ENCODE results near the gene OR2T3. TPM values are rescaled to one million over a fixed set of nuclear protein-coding genes. Genes with fewer than 3 reads are reported as not detected.
"Not testable (repeated sequence)": the region's sequence is repeated elsewhere in the genome, so short reads cannot be mapped to it uniquely, and the experiment has no call there.

Gene OR2T3
- total RNA-seq, 1 donor, result not detected

GRCh38 chr1:248456635-248457034 lies 16.5 kb upstream of the OR2T3 start:
- DNase-seq (ENCODE audit: low read depth), result not testable (repeated sequence)

GRCh38 chr1:248459117-248459516 lies 14.0 kb upstream of the OR2T3 start:
- H3K4me3 ChIP-seq (ENCODE audit: low read depth, low read length); DNase-seq (ENCODE audit: low read depth): not testable (repeated sequence)

More at GRCh38 chr1:248456635-248457034, 16.5 kb upstream of the OR2T3 start:
- H3K4me3 ChIP-seq (ENCODE audit: low read depth, low read length), result not testable (repeated sequence)

GRCh38 chr1:248471154-248471553 lies 2.0 kb upstream of the OR2T3 start:
- H3K4me3 ChIP-seq (ENCODE audit: low read depth, low read length), result no peak overlapping the region
- DNase-seq (ENCODE audit: low read depth), result no peak
- no peak for TF ChIP-seq CTCF (IDR thresholded peaks at IDR 0.05; ENCODE audit: insufficient read depth, low read depth, low read length)

- not testable (repeated sequence) for H3K4me3 ChIP-seq (ENCODE audit: low read depth, low read length); DNase-seq (ENCODE audit: low read depth)
Measured at GRCh38 chr1:248472111-248472510, 1.0 kb upstream of the OR2T3 start.

- not testable (repeated sequence) for H3K4me3 ChIP-seq (ENCODE audit: low read depth, low read length); DNase-seq (ENCODE audit: low read depth)
Measured at GRCh38 chr1:248475660-248476059, 2.5 kb downstream of the OR2T3 start.

GRCh38 chr1:248481686-248482579 lies 8.8 kb downstream of the OR2T3 start:
- DNase-seq (ENCODE audit: low read depth); H3K4me3 ChIP-seq (ENCODE audit: low read depth, low read length): not testable (repeated sequence)

GRCh38 chr1:248488289-248488688 lies 15.1 kb downstream of the OR2T3 start, which contains the start of gene OR2T5:
OR2T5 (plus strand) TSS chr1:248488589; CDS start chr1:248488589, 0 bp downstream.
- H3K4me3 ChIP-seq (ENCODE audit: low read depth, low read length); DNase-seq (ENCODE audit: low read depth): not testable (repeated sequence)

- H3K4me3 ChIP-seq (ENCODE audit: low read depth, low read length); DNase-seq (ENCODE audit: low read depth): not testable (repeated sequence)
Measured at GRCh38 chr1:248496661-248497060, 23.5 kb downstream of the OR2T3 start.

- not testable (repeated sequence) for H3K4me3 ChIP-seq (ENCODE audit: low read depth, low read length); DNase-seq (ENCODE audit: low read depth)
Measured at GRCh38 chr1:248500305-248501035, 27.3 kb downstream of the OR2T3 start.

GRCh38 chr1:248507773-248508172 lies 34.6 kb downstream of the OR2T3 start, which contains the start of gene OR2G6:
OR2G6 (plus strand) TSS chr1:248508073; CDS start chr1:248521647, 13,574 bp downstream.
- not testable (repeated sequence) for DNase-seq (ENCODE audit: low read depth); H3K4me3 ChIP-seq (ENCODE audit: low read depth, low read length)

GRCh38 chr1:248510217-248510616 lies 37.1 kb downstream of the OR2T3 start:
- H3K4me3 ChIP-seq (ENCODE audit: low read depth, low read length); DNase-seq (ENCODE audit: low read depth): not testable (repeated sequence)

- no peak overlapping the region for H3K4me3 ChIP-seq (ENCODE audit: low read depth, low read length)
- TF ChIP-seq CTCF (IDR thresholded peaks at IDR 0.05; ENCODE audit: insufficient read depth, low read depth, low read length), result no peak
- no peak for DNase-seq (ENCODE audit: low read depth)
Measured at GRCh38 chr1:248521856-248522255, 48.7 kb downstream of the OR2T3 start.

Other genes with a start within 250 kb of the OR2T3 start
- gene OR2M4, start 241.9 kb upstream of the OR2T3 start, total RNA-seq, result not detected in 2 replicates
- gene OR2T33, start 195.4 kb upstream of the OR2T3 start, total RNA-seq, result not detected in 2 replicates
- gene OR2T12, start 169.9 kb upstream of the OR2T3 start, total RNA-seq, result not detected in 2 replicates
- not detected in 2 replicates for gene OR2M7, start 148.8 kb upstream of the OR2T3 start, total RNA-seq
- gene OR14C36, start 124.6 kb upstream of the OR2T3 start, total RNA-seq, result not detected in 2 replicates
- gene OR2T4, start 111.7 kb upstream of the OR2T3 start, total RNA-seq, result not detected in 2 replicates
- gene OR2T6, start 97.6 kb upstream of the OR2T3 start, total RNA-seq, result not detected in 2 replicates
- not detected in 2 replicates for gene OR2T1, start 70.3 kb upstream of the OR2T3 start, total RNA-seq
- not detected in 2 replicates for gene OR2T2, start 27.7 kb upstream of the OR2T3 start, total RNA-seq
- not detected in 2 replicates for gene OR2T5, start 15.2 kb downstream of the OR2T3 start, total RNA-seq
- not detected in 2 replicates for gene OR2G6, start 34.7 kb downstream of the OR2T3 start, total RNA-seq
- gene OR2T29, start 89.4 kb downstream of the OR2T3 start, total RNA-seq, result not detected in 2 replicates
- gene OR2T34, start 101.4 kb downstream of the OR2T3 start, total RNA-seq, result not detected in 2 replicates
- not detected in 2 replicates for gene OR2T10, start 124.3 kb downstream of the OR2T3 start, total RNA-seq
- not detected in 2 replicates for gene OR2T11, start 161.7 kb downstream of the OR2T3 start, total RNA-seq
- not detected in 2 replicates for gene OR2T35, start 171.9 kb downstream of the OR2T3 start, total RNA-seq
- gene OR2T27, start 182.2 kb downstream of the OR2T3 start, total RNA-seq, result not detected in 2 replicates
- gene OR14I1, start 229.4 kb downstream of the OR2T3 start, total RNA-seq, result not detected in 2 replicates